ENCODE data around the gene MAP2K7. TPM values are rescaled to one million over a fixed set of nuclear protein-coding genes. Genes with fewer than 3 reads are reported as not detected.

MAP2K7 gene
- total RNA-seq, 1 donor from 2014 or later: 55.6 TPM

GRCh38 chr19:7861619-7862412, 41.9 kb upstream of the MAP2K7 start:
- peak; percentile 36 for TF ChIP-seq CTCF (IDR thresholded peaks at IDR 0.05; ENCODE audit: unreplicated experiment)
- H3K4me3 Mint-ChIP-seq: peak overlapping the region; percentile 68
- DNase-seq (ENCODE audit: low spot score in 2 of 2, unreplicated experiment in 2 of 2): peak in 1 of 2 experiments; percentile 59

GRCh38 chr19:7862413-7862951, 41.2 kb upstream of the MAP2K7 start:
- no peak for TF ChIP-seq CTCF (IDR thresholded peaks at IDR 0.05; ENCODE audit: unreplicated experiment)
- peak; percentile 85 to 89 for DNase-seq (ENCODE audit: low spot score in 2 of 2, unreplicated experiment in 2 of 2)

More at GRCh38 chr19:7861619-7862412, 41.9 kb upstream of the MAP2K7 start:
- peaks cover 13% of the 10 kb centered on the region for H3K4me1 Mint-ChIP-seq
- no peaks in the 10 kb centered on the region for H3K9me3 Mint-ChIP-seq
- H3K36me3 Mint-ChIP-seq: no peaks in the 10 kb centered on the region
- H3K27me3 Mint-ChIP-seq (ENCODE audit: low read depth): peaks cover 66% of the 10 kb centered on the region
- no peak overlapping the region for H3K27ac Mint-ChIP-seq

GRCh38 chr19:7863157-7863970, 40.3 kb upstream of the MAP2K7 start:
- peaks cover 66% of the 10 kb centered on the region for H3K27me3 Mint-ChIP-seq (ENCODE audit: low read depth)
- H3K4me1 Mint-ChIP-seq: peaks cover 11% of the 10 kb centered on the region
- no peak overlapping the region for H3K27ac Mint-ChIP-seq
- TF ChIP-seq CTCF (IDR thresholded peaks at IDR 0.05; ENCODE audit: unreplicated experiment): no peak
- H3K4me3 Mint-ChIP-seq: no peak overlapping the region
- no peak for DNase-seq (ENCODE audit: low spot score in 2 of 2, unreplicated experiment in 2 of 2)
- H3K36me3 Mint-ChIP-seq: no peaks in the 10 kb centered on the region
- no peaks in the 10 kb centered on the region for H3K9me3 Mint-ChIP-seq

More at GRCh38 chr19:7862413-7862951, 41.2 kb upstream of the MAP2K7 start:
- H3K4me3 Mint-ChIP-seq: peak overlapping the region; percentile 68
- H3K4me1 Mint-ChIP-seq: peaks cover 13% of the 10 kb centered on the region
- H3K36me3 Mint-ChIP-seq: no peaks in the 10 kb centered on the region
- H3K9me3 Mint-ChIP-seq: no peaks in the 10 kb centered on the region
- H3K27me3 Mint-ChIP-seq (ENCODE audit: low read depth): peaks cover 67% of the 10 kb centered on the region
- H3K27ac Mint-ChIP-seq: no peak overlapping the region

DNA sequence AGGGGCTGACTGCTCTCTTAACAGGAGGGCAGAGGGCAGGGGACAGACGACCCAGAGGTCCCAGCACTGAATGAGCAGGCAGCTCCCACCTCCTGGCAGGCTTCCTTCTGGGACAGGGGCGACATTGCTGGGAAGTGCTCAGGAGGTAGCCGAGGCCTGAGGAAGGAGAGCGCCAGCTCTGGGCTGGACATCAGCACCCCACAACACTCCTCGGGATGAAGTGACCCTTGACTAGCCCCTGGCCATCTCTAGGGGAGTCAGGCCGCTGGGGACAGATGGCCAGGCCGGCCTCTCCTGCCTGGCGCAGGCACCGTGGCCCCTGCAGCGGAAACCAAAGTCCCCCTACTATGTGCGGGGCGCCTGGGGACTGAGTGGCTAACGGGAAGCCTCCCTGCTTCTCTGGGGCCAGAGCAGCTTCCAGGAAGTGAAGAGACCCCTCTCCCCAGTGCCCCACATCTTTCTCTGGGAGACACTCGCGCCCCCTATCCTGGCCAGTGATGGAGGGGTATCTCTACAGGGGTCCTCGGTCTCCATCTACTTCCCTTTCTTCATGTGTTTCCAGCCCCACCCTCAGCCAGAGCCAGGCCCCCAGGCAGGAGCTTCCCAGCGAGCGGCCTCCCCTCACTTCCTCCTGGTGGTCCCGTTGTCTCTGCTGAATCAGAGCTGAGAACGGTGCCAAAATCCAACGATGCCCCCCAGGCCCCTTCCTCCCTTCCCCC, 39.5 kb upstream of the MAP2K7 start:
- Mint-ChIP-seq H3K4me1 (peaks cover 10% of the 10 kb centered on the region), H3K27ac (no peak overlapping the region), H3K27me3 (ENCODE audit: low read depth) (peaks cover 69% of the 10 kb centered on the region), H3K36me3 (no peaks in the 10 kb centered on the region), H3K9me3 (no peaks in the 10 kb centered on the region), H3K4me3 (no peak overlapping the region)
- no peak for TF ChIP-seq CTCF (IDR thresholded peaks at IDR 0.05; ENCODE audit: unreplicated experiment)
- no peak for DNase-seq (ENCODE audit: low spot score in 2 of 2, unreplicated experiment in 2 of 2)

DNA sequence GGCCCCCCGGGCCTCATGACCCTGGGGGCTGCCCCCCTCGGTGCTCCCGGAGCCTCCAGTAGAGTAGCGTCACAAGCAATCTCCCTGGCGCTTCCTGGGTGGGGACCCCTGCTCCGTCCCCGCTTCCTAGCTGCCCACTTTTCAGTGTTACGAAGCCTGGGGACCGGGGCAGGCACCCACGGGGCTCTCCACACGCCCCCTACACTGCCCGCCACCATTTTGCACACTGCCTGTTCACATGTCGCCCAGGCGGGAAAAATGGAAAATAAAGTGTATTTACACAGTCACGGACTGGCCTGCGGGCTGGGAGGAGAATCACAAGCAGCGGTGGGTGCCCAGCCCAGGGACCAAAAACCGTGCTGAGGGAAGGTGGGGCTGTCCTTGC, 39.0 kb upstream of the MAP2K7 start:
- Mint-ChIP-seq H3K27me3 (ENCODE audit: low read depth) (peaks cover 67% of the 10 kb centered on the region), H3K27ac (no peak overlapping the region), H3K36me3 (no peaks in the 10 kb centered on the region), H3K4me3 (no peak overlapping the region), H3K9me3 (no peaks in the 10 kb centered on the region), H3K4me1 (peaks cover 10% of the 10 kb centered on the region)
- no peak for TF ChIP-seq CTCF (IDR thresholded peaks at IDR 0.05; ENCODE audit: unreplicated experiment)
- DNase-seq (ENCODE audit: low spot score in 2 of 2, unreplicated experiment in 2 of 2): no peak

All from mesothelial cell of epicardium (in vitro differentiated cells).